Activated CD8-positive, alpha-beta T cell treated with anti-CD3 and anti-CD28 coated beads for 36 hours (primary cell): ENCODE results near the gene ENTREP1. TPM values are rescaled to one million over a fixed set of nuclear protein-coding genes. Genes with fewer than 3 reads are reported as not detected.

Source experiments
- ATAC-seq: fragments of 200-7000 bp; cut with Tn5 transposase; one replicate; pipeline ENCODE4 v1.10.0; 2021; ENCODE audit warnings: mild to moderate bottlenecking, moderate library complexity
- CTCF ChIA-PET: fragments of 350-600 bp; sonication (Branson Sonifier 250); formaldehyde crosslinking; loops from one replicate; lab custom pipeline; 2021; ENCODE audit warnings: antibody characterized with exemption; lab: Charles Lee
- POLR2A ChIA-PET: fragments of 350-600 bp; sonication (Branson Sonifier 250); formaldehyde crosslinking; loops from one replicate; lab custom pipeline; 2021; ENCODE audit warnings: antibody characterized with exemption; lab: Charles Lee
- DNase-seq: peaks from one replicate; pipeline ENCODE4 v3.0.0-alpha.2; 2020
- H3K27ac Mint-ChIP-seq: one replicate; pipeline ENCODE4 v1.8.0; 2021; ENCODE audit warnings: mild to moderate bottlenecking, mixed read lengths
- H3K27me3 Mint-ChIP-seq: one replicate; pipeline ENCODE4 v1.8.0; 2021; ENCODE audit warnings: mixed read lengths
- H3K36me3 Mint-ChIP-seq: one replicate; pipeline ENCODE4 v1.8.0; 2021; ENCODE audit warnings: low read depth, mixed read lengths
- H3K4me1 Mint-ChIP-seq: one replicate; pipeline ENCODE4 v1.8.0; 2021; ENCODE audit warnings: low read depth, mixed read lengths
- H3K4me3 Mint-ChIP-seq: one replicate; pipeline ENCODE4 v1.8.0; 2021; ENCODE audit warnings: mild to moderate bottlenecking, moderate library complexity, mixed read lengths
- H3K9me3 Mint-ChIP-seq: one replicate; pipeline ENCODE4 v1.8.0; 2021; ENCODE audit warnings: mixed read lengths
- intact Hi-C: fragments of 100-400 bp; cut with micrococcal nuclease; formaldehyde crosslinking; loops from one replicate; pipeline ENCODE4 v1.10.0; 2022
- total RNA-seq, 2 experiments: library from RNA; stranded (reverse); gene quantifications; one replicate each; pipeline ENCODE4 v1.2.3, GENCODE V29; 2021
- TF ChIP-seq, protein P1 (sequence below): fragments of 200-600 bp; IDR thresholded peaks from one replicate; pipeline ENCODE4 v1.8.0; 2022; ENCODE audit warnings: antibody characterized with exemption, mild to moderate bottlenecking

ENTREP1 gene
- total RNA-seq, 2 experiments from 2014 or later = not detected

DNA sequence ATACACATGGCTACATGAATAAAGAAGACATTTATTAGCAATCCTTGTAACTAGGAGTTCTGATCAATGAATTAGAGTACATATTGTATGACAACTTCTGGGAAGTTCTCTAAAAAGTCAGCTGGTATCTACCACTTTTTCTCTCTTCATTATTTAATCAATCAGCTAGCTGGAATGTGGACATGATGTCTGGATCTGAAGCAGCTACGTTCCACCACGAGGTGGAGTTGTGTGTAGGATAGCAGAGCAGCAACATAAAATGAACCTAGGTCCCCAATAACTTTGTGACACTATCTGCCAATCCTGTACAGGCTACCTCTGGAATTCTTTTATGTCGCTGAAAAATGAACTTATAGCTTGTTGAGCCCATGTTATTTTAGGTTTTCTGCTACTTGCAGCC lies 32.9 kb upstream of the ENTREP1 start:
- H3K27me3 Mint-ChIP-seq = peaks cover 8% of the 10 kb centered on the region
- no peaks in the 10 kb centered on the region for H3K9me3 Mint-ChIP-seq
- no peak for DNase-seq
- ATAC-seq = no peak
- H3K4me1 Mint-ChIP-seq = no peaks in the 10 kb centered on the region
- no peaks in the 10 kb centered on the region for H3K36me3 Mint-ChIP-seq
- ChIA-PET CTCF (interaction anchor here (0.9 kb wide), 1 partner anchor 48 kb away, joined by 3 read pairs; no protein-coding TSS in a partner anchor), POLR2A (no interaction called here)
- H3K27ac Mint-ChIP-seq = no peak overlapping the region
- H3K4me3 Mint-ChIP-seq = no peak overlapping the region
- intact Hi-C loops = no loop called here
- TF ChIP-seq, protein P1, sequence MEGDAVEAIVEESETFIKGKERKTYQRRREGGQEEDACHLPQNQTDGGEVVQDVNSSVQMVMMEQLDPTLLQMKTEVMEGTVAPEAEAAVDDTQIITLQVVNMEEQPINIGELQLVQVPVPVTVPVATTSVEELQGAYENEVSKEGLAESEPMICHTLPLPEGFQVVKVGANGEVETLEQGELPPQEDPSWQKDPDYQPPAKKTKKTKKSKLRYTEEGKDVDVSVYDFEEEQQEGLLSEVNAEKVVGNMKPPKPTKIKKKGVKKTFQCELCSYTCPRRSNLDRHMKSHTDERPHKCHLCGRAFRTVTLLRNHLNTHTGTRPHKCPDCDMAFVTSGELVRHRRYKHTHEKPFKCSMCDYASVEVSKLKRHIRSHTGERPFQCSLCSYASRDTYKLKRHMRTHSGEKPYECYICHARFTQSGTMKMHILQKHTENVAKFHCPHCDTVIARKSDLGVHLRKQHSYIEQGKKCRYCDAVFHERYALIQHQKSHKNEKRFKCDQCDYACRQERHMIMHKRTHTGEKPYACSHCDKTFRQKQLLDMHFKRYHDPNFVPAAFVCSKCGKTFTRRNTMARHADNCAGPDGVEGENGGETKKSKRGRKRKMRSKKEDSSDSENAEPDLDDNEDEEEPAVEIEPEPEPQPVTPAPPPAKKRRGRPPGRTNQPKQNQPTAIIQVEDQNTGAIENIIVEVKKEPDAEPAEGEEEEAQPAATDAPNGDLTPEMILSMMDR = no peak

- intact Hi-C loops = no loop called here
- H3K27ac Mint-ChIP-seq = no peak overlapping the region
- no peaks in the 10 kb centered on the region for H3K36me3 Mint-ChIP-seq
- ChIA-PET POLR2A (no interaction called here), CTCF (no interaction called here)
- no peak for DNase-seq
- H3K9me3 Mint-ChIP-seq = no peaks in the 10 kb centered on the region
- ATAC-seq = no peak
- TF ChIP-seq, protein P1 = no peak
- H3K4me3 Mint-ChIP-seq = no peak overlapping the region
- peaks cover 6% of the 10 kb centered on the region for H3K27me3 Mint-ChIP-seq
- no peaks in the 10 kb centered on the region for H3K4me1 Mint-ChIP-seq
Observed at GRCh38 chr9:69293156-69293555, 31.9 kb upstream of the ENTREP1 start.

DNA sequence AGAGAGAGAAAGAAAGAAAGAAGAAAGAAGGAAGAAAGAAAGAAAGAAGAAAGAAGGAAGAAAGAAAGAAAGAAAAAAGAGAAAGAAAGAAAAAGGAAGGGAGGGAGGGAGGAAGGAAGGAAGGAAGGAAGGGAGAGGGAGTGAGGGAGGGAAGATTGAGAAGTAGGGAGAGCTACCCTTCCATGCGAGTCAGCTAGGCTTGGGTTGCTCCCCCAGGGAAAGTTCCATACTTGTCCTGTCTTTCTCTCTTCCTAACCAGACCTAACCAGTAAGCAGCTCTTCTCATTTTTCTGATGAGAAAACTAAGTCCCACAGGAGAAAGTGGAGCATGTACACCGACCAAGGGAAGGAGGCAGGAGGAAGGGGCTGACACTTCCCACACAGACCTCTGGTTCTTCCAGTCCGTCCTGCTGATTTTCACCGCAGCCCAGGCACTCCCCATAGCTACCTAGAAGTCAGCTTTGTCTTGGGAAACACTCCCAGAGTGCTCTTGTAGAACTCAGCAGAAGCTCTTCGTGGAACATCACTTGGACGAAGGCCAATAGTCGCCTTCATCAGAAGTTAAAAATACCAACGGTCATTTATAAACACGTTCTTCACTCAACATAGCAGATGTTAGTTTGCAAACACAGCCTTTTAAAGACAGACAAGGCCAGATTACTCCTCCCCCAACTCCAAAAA lies 29.0 kb upstream of the ENTREP1 start:
- DNase-seq = no peak
- Mint-ChIP-seq H3K36me3 (no peaks in the 10 kb centered on the region), H3K9me3 (no peaks in the 10 kb centered on the region), H3K27me3 (peaks cover 2% of the 10 kb centered on the region), H3K4me1 (no peaks in the 10 kb centered on the region), H3K4me3 (no peak overlapping the region), H3K27ac (no peak overlapping the region)
- TF ChIP-seq, protein P1 = no peak
- no peak for ATAC-seq
- intact Hi-C loops = no loop called here
- POLR2A ChIA-PET = no interaction called here
- CTCF ChIA-PET = no interaction called here

DNA sequence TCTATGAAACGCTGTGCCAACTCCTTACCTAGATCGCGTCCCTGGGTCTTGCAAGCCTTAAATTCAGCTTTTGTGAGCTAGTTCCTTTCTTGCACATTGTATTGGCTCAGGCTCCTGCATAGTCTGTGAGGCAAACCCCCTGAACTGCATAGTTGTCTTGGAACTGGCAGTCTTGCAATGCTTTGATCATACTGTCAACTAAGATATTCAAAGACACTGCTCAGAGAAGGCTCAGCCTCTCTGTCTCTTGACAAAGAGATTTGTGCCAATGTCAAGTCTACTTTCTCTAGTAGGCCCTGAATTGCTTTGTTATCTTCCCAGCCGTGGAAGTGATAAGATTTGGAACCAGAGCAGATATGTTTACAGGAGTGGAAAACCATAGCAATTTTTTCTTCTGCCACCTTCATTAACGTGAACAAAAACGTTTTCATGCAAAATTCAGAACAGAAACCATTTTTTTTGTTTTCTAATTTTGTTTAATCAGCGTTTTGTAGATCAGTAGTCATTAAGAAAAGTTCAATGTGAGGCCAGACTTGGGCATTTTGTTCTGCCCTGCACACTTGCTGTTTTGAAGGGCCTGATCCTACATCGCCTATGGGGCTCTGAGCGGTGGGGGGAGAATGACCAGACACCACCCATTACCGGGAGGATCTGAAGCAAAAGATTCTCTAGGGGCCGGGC lies 27.6 kb upstream of the ENTREP1 start:
- Mint-ChIP-seq H3K4me3 (no peak overlapping the region), H3K4me1 (no peaks in the 10 kb centered on the region), H3K36me3 (no peaks in the 10 kb centered on the region), H3K27ac (no peak overlapping the region), H3K27me3 (peaks cover 2% of the 10 kb centered on the region), H3K9me3 (no peaks in the 10 kb centered on the region)
- TF ChIP-seq, protein P1 = no peak
- POLR2A ChIA-PET = no interaction called here
- CTCF ChIA-PET = no interaction called here
- intact Hi-C loops = no loop called here
- DNase-seq = no peak
- no peak for ATAC-seq

GRCh38 chr9:69299315-69299714 lies 25.7 kb upstream of the ENTREP1 start:
- POLR2A ChIA-PET = no interaction called here
- H3K4me3 Mint-ChIP-seq = no peak overlapping the region
- TF ChIP-seq, protein P1 = no peak
- CTCF ChIA-PET = no interaction called here
- ATAC-seq = no peak
- H3K27ac Mint-ChIP-seq = no peak overlapping the region
- H3K4me1 Mint-ChIP-seq = no peaks in the 10 kb centered on the region
- no peaks in the 10 kb centered on the region for H3K27me3 Mint-ChIP-seq
- no peaks in the 10 kb centered on the region for H3K9me3 Mint-ChIP-seq
- no peak for DNase-seq
- no peaks in the 10 kb centered on the region for H3K36me3 Mint-ChIP-seq
- intact Hi-C loops = no loop called here
